HEK293T (cell line): ENCODE data around the gene CAD.
"Not testable (repeated sequence)": the region's sequence is repeated elsewhere in the genome, so short reads cannot be mapped to it uniquely, and the experiment has no call there.

Experiments
- CTCF ChIA-PET: fragments of 350-600 bp; formaldehyde crosslinking; extraction: SDS; loops from one replicate; lab custom pipeline; 2021; ENCODE audit warnings: antibody characterized with exemption, inconsistent platforms; lab: Yijun Ruan, JAX
- POLR2A ChIA-PET: fragments of 350-600 bp; formaldehyde crosslinking; extraction: SDS; loops from one replicate; lab custom pipeline; 2020; ENCODE audit warnings: antibody characterized with exemption, inconsistent platforms; lab: Yijun Ruan, JAX
- DNase-seq: peaks from one replicate; pipeline ENCODE4 v3.0.0; 2012; ENCODE audit warnings: mixed read lengths; ENCODE audit errors: extremely low spot score
- ARNT ChIP-seq: fragments of 450-650 bp; IDR thresholded peaks from 2 replicates; pipeline ENCODE4 v1.6.1; 2017; ENCODE audit warnings: mild to moderate bottlenecking
- BHLHE40 ChIP-seq: fragments of 450-650 bp; IDR thresholded peaks from 2 replicates; pipeline ENCODE4 v1.6.1; 2016; ENCODE audit warnings: mild to moderate bottlenecking, moderate library complexity, borderline replicate concordance
- CTBP1 ChIP-seq: fragments of 450-650 bp; IDR thresholded peaks from 2 replicates; pipeline ENCODE4 v1.6.1; 2016; ENCODE audit warnings: borderline replicate concordance
- ELF4 ChIP-seq: fragments of 450-650 bp; IDR thresholded peaks from 2 replicates; pipeline ENCODE4 v1.6.1; 2017; ENCODE audit warnings: antibody characterized with exemption
- FOXA1 ChIP-seq: fragments of 450-650 bp; IDR thresholded peaks from 2 replicates; pipeline ENCODE4 v1.6.1; 2016; ENCODE audit warnings: mild to moderate bottlenecking
- FOXK2 ChIP-seq: fragments of 450-650 bp; IDR thresholded peaks from 2 replicates; pipeline ENCODE4 v1.6.1; 2016; ENCODE audit warnings: mild to moderate bottlenecking
- FOXM1 ChIP-seq: fragments of 450-650 bp; IDR thresholded peaks from 2 replicates; pipeline ENCODE4 v1.6.1; 2017; ENCODE audit warnings: mild to moderate bottlenecking, borderline replicate concordance
- HDGF ChIP-seq: fragments of 450-650 bp; IDR thresholded peaks from 2 replicates; pipeline ENCODE4 v1.6.1; 2017; ENCODE audit warnings: antibody characterized with exemption, borderline replicate concordance
- L3MBTL2 ChIP-seq: fragments of 450-650 bp; conservative IDR thresholded peaks from 2 replicates; pipeline ENCODE4 v1.6.1; 2016; ENCODE audit warnings: mild to moderate bottlenecking
- LEF1 ChIP-seq: fragments of 450-650 bp; IDR thresholded peaks from 2 replicates; pipeline ENCODE4 v1.6.1; 2017; ENCODE audit warnings: mild to moderate bottlenecking, borderline replicate concordance
- NFRKB ChIP-seq: fragments of 450-650 bp; IDR thresholded peaks from 2 replicates; pipeline ENCODE4 v1.6.1; 2016; ENCODE audit warnings: mild to moderate bottlenecking, moderate library complexity
- PKNOX1 ChIP-seq: fragments of 450-650 bp; IDR thresholded peaks from 2 replicates; pipeline ENCODE4 v1.6.1; 2016
- SP1 ChIP-seq: fragments of 450-650 bp; IDR thresholded peaks from 2 replicates; pipeline ENCODE4 v1.6.1; 2017
- SUZ12 ChIP-seq: fragments of 450-650 bp; IDR thresholded peaks from 2 replicates; pipeline ENCODE4 v1.6.1; 2016; ENCODE audit warnings: mild to moderate bottlenecking
- TARDBP ChIP-seq: fragments of 450-650 bp; IDR thresholded peaks from 2 replicates; pipeline ENCODE4 v1.6.1; 2016
- ZNF384 ChIP-seq: fragments of 450-650 bp; IDR thresholded peaks from 2 replicates; pipeline ENCODE4 v1.6.1; 2016

The CAD gene

GRCh38 chr2:27270670-27271069 is 53.5 kb downstream of the CAD start:
- POLR2A ChIA-PET: interaction anchor here (0.9 to 1.2 kb wide), 2 partner anchors 32 to 53 kb away, joined by 3 to 4 read pairs; partner anchors contain the start of gene MPV17
- CTCF ChIA-PET: interaction anchor here (0.8 kb wide), 1 partner anchor 9 kb away, joined by 4 read pairs; no protein-coding TSS in a partner anchor
- TF ChIP-seq CTBP1: no peak
- TF ChIP-seq ARNT: no peak
- TF ChIP-seq PKNOX1: no peak
- no peak for TF ChIP-seq SUZ12
- no peak for TF ChIP-seq ELF4
- no peak for TF ChIP-seq FOXA1
- TF ChIP-seq FOXK2: no peak
- TF ChIP-seq ZNF384: no peak
- TF ChIP-seq L3MBTL2: no peak
- TF ChIP-seq SP1: no peak
- TF ChIP-seq BHLHE40: no peak
- TF ChIP-seq FOXM1: no peak
- TF ChIP-seq LEF1: no peak
- TF ChIP-seq TARDBP: no peak
- no peak for TF ChIP-seq HDGF
- TF ChIP-seq NFRKB: no peak
- DNase-seq: no peak

- CTCF ChIA-PET: interaction anchor here (0.6 to 0.9 kb wide), 3 partner anchors 8 to 97 kb away, joined by 3 to 4 read pairs (median 3); no protein-coding TSS in a partner anchor
- no peak for DNase-seq
Measured at GRCh38 chr2:27271631-27272340, 54.6 kb downstream of the CAD start.

GRCh38 chr2:27272537-27273522 is 55.7 kb downstream of the CAD start:
- POLR2A ChIA-PET: interaction anchor here (0.7 to 2.1 kb wide), 3 partner anchors 8 to 10 kb away, joined by 3 to 9 read pairs (median 4); partner anchors contain the start of gene SLC30A3
- not testable (repeated sequence) for DNase-seq
- CTCF ChIA-PET: interaction anchor here (0.6 to 1.9 kb wide), 7 partner anchors 9 to 96 kb away, joined by 3 to 6 read pairs (median 3); no protein-coding TSS in a partner anchor

More at GRCh38 chr2:27271631-27272340, 54.6 kb downstream of the CAD start:
- POLR2A ChIA-PET: interaction anchor here (0.7 to 2.1 kb wide), 3 partner anchors 9 to 85 kb away, joined by 3 to 9 read pairs (median 3); partner anchors contain the start of genes GTF3C2 and SLC30A3
- TF ChIP-seq LEF1 (no peak), HDGF (no peak), FOXA1 (no peak), NFRKB (no peak), CTBP1 (no peak), FOXM1 (no peak), SP1 (no peak), FOXK2 (no peak), TARDBP (no peak), PKNOX1 (no peak), ARNT (no peak), ZNF384 (no peak), SUZ12 (no peak)

GRCh38 chr2:27275211-27276150 is 58.3 kb downstream of the CAD start, which contains the start of gene DNAJC5G:
TSS of gene DNAJC5G (plus strand) at chr2:27275433. CDS start at chr2:27276729, 1,296 bp downstream.
- no peak for TF ChIP-seq PKNOX1
- no peak for TF ChIP-seq ZNF384
- TF ChIP-seq FOXM1: no peak
- no peak for TF ChIP-seq ARNT
- no peak for TF ChIP-seq ELF4
- no peak for TF ChIP-seq SP1
- no peak for TF ChIP-seq SUZ12
- no peak for TF ChIP-seq FOXA1
- no peak for TF ChIP-seq CTBP1
- TF ChIP-seq LEF1: no peak
- no peak for TF ChIP-seq TARDBP
- TF ChIP-seq L3MBTL2: no peak

More at GRCh38 chr2:27275211-27276150, 58.3 kb downstream of the CAD start, which contains the start of gene DNAJC5G:
- ChIA-PET POLR2A (no interaction called here), CTCF (interaction anchor here (1.8 kb wide), 1 partner anchor 11 kb away, joined by 6 read pairs; no protein-coding TSS in a partner anchor)
- DNase-seq: no peak
